ENCODE data around the gene GDF7.
"Not testable (repeated sequence)": the region's sequence is repeated elsewhere in the genome, so short reads cannot be mapped to it uniquely, and the experiment has no call there.

The GDF7 gene

GRCh38 chr2:20704886-20705285, 37.9 kb downstream of the GDF7 start:
- DNase-seq (ENCODE audit: low spot score): no peak

- DNase-seq (ENCODE audit: low spot score): no peak
Observed at GRCh38 chr2:20706217-20706616, 39.3 kb downstream of the GDF7 start.

GRCh38 chr2:20706786-20707185, 39.8 kb downstream of the GDF7 start:
- no peak for DNase-seq (ENCODE audit: low spot score)

- no peak for DNase-seq (ENCODE audit: low spot score)
Observed at GRCh38 chr2:20707601-20708000, 40.7 kb downstream of the GDF7 start.

DNA sequence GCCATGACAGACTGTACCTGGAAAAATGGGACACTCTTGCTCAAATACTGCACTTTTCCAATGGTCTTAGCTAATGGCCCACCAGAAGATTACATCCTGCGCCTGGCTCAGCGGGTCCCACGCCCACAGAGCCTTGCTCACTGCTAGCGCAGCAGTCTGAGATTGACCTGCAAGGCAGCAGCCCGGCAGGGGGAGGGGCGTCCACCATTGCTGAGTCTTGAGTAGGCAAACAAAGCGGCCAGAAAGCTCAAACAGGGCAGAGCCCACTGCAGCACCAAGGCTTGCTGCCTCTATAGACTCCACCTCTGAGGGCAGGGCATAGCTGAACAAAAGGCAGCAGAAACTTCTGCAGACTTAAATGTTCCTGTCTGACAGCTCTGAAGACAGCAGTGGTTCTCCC, 44.7 kb downstream of the GDF7 start:
- DNase-seq (ENCODE audit: low spot score): not testable (repeated sequence)

GRCh38 chr2:20713585-20713984, 46.6 kb downstream of the GDF7 start:
- not testable (repeated sequence) for DNase-seq (ENCODE audit: low spot score)

DNA sequence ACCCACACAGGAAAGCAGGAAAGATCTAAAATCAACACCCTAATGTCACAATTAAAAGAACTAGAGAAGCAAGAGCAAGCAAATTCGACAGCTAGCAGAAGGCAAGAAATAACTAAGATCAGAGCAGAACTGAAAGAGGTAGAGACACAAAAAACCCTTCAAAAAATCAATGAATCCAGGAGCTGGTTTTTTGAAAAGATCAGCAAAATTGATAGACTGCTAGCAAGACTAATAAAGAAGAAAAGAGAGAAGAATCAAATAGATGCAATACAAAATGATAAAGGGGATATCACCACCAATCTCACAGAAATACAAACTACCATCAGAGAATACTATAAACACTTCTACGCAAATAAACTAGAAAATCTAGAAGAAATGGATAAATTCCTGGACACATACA, 47.5 kb downstream of the GDF7 start:
- DNase-seq (ENCODE audit: low spot score): not testable (repeated sequence)

DNA sequence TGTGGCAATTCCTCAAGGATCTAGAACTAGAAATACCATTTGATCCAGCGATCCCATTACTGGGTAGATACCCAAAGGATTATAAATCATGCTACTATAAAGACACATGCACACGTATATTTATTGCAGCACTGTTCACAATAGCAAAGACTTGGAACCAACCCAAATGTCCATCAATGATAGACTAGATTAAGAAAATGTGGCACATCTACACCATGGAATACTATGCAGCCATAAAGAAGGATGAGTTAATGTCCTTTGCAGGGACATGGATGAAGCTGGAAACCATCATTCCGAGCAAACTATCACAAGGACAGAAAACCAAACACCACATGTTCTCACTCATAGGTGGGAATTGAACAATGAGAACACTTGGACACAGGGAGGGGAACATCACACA, 49.2 kb downstream of the GDF7 start:
- DNase-seq (ENCODE audit: low spot score): not testable (repeated sequence)

- no peak for DNase-seq (ENCODE audit: low spot score)
Observed at GRCh38 chr2:20717641-20718040, 50.7 kb downstream of the GDF7 start.

DNA sequence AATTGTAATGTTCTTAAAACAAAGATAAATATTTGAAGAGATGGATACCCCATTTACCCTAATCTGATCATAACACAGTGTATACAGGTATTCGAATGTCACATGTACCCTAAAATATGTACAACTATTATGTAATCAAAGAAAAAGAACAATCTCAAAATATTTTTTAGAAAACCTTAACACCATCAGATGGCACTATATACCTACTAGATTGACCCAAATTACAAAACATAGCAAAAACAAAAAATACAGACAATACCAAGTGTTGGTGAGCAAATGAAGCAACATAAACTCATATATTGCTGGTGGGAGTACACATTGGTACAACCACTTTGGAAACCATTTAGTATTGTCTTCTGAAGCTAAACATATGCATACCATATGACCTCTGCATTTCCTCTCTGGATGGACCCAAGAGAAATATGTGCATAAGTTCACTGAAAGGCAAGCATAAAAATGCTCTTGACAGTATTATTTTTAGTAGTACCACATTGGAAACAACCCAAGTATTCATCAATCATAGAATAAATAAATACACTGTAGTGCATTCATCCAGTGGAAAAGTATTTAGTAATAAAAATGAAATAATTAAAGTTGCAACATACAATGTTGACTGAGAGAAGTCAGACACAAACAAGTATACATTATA, 55.8 kb downstream of the GDF7 start:
- DNase-seq (ENCODE audit: low spot score): no peak

DNA sequence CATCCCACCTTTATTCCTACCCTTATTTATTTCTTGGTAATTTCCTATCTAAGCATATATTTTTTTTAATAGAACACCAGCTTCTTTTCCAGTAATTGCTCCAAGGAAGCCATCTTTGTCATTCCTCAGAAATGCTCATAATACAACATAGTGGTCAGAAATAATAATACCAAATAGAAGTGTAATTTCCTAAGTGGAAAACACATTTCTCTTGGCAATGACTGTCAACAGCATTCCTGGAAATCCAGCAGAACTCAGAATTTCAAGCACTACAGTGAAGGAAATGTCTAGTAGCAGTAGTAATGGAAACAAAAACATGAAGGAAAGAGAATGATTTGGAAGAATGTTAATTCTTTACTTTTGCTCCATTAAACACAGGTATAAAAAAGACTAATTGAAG, 56.6 kb downstream of the GDF7 start:
- DNase-seq (ENCODE audit: low spot score): no peak

DNA sequence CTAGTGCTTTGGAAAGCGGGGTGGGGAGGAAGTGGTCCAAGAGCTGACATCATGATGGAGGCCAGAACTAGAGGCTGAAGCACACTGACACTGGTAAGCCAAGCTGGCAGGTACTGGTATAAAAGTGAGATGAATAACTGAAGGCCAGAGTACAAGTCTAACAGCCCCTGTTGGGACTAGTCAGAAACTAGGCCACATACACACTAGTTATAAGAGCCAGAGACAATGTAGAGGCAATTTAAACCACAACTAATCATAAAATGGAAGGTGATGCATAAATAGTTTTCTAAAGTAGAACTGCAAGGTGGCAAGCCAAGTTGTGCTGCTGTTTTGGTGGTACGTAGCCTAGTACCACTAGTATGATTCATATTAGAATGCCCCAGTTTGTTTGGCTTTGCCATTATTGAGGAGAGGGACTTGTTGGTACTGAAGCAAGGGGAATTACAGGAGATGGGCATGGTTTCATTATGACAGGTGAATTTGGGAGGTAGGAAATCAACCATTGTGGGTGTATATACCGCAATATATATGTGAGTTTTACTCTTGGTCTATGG, 57.6 kb downstream of the GDF7 start:
- DNase-seq (ENCODE audit: low spot score): no peak

DNA sequence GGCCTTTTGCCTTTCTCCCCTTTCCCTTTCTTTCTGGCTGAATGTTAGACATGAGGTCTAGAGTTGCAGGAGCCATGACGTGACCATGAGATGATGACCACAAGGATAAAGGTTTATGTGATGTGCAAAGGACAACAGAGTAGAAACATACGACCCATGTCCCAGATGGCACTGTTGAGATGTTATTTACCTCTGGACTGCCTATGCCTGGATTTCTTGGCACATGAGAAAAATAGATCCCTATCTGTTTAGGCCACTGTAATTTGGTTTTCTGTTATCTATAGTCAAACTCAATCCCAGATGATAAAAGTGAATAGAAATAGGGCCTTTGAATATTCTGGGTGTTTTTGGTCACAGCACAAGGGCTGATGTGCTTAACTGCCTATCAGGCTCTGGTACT, 58.8 kb downstream of the GDF7 start:
- DNase-seq (ENCODE audit: low spot score): no peak

GRCh38 chr2:20726913-20727312, 60.0 kb downstream of the GDF7 start:
- DNase-seq (ENCODE audit: low spot score): no peak

- peak; percentile 6 for DNase-seq (ENCODE audit: low spot score)
Observed at GRCh38 chr2:20728114-20728758, 61.3 kb downstream of the GDF7 start.

All from kidney capillary endothelial cell (primary cell).